ENCODE results near the gene LIN7B. TPM values are rescaled to one million over a fixed set of nuclear protein-coding genes. Genes with fewer than 3 reads are reported as not detected.
A peak's percentile ranks its signal among the peaks of the same experiment; 100 is the strongest.

LIN7B gene
- total and polyA plus RNA-seq, 9 of the 15 experiments (the other 6 are each of a cell fraction or from before 2014, with no cell fraction given): 0.89 to 15.7 (median 4.0) TPM

GRCh38 chr19:49155820-49156346 is 41.7 kb downstream of the LIN7B start (continued):
- TF ChIP-seq ATF3 (IDR thresholded peaks at IDR 0.05) (no peak), ATF3 (CRISPR knock-in tag; conservative IDR thresholded peaks at IDR 0.05) (no peak), SP1 (CRISPR knock-in tag; IDR thresholded peaks at IDR 0.05) (no peak), GABPB1 (CRISPR knock-in tag; IDR thresholded peaks at IDR 0.05) (0 out of 2 replicates have a peak, but pooled peaks have one; percentile 23), EGR1 (conservative IDR thresholded peaks at IDR 0.05) (no peak), HNRNPH1 (optimal IDR thresholded peaks at IDR 0.05; ENCODE audit: low read depth, low read length) (no peak), ELK3 (CRISPR knock-in tag; IDR thresholded peaks at IDR 0.05) (no peak), ZFPM2 (CRISPR knock-in tag; IDR thresholded peaks at IDR 0.05) (no peak), ZNF445 (CRISPR knock-in tag; IDR thresholded peaks at IDR 0.05; ENCODE audit: low read depth) (no peak), PHB2 (IDR thresholded peaks at IDR 0.05; ENCODE audit: low read depth) (0 out of 2 replicates have a peak, but pooled peaks have one; percentile 7), ZBTB5 (IDR thresholded peaks at IDR 0.05) (no peak), ZNF584 (CRISPR knock-in tag; IDR thresholded peaks at IDR 0.05; ENCODE audit: low read depth) (0 out of 2 replicates have a peak, but pooled peaks have one; percentile 29), CREBBP (IDR thresholded peaks at IDR 0.05; ENCODE audit: low read depth, low read length) (no peak), FOXK1 (CRISPR knock-in tag; IDR thresholded peaks at IDR 0.05; ENCODE audit: borderline replicate concordance) (no peak), NCOR1 (IDR thresholded peaks at IDR 0.05) (peak; percentile 51), MYBL2 (IDR thresholded peaks at IDR 0.05; ENCODE audit: low read depth) (no peak), MYBL2 (CRISPR knock-in tag; IDR thresholded peaks at IDR 0.05; ENCODE audit: borderline replicate concordance) (no peak), RBM17 (IDR thresholded peaks at IDR 0.05; ENCODE audit: borderline replicate concordance, low read depth, low read length) (no peak), ZNF436 (CRISPR knock-in tag; IDR thresholded peaks at IDR 0.05) (no peak), NR3C1 (CRISPR knock-in tag; IDR thresholded peaks at IDR 0.05) (no peak), RBM34 (IDR thresholded peaks at IDR 0.05; ENCODE audit: borderline replicate concordance, insufficient read depth, low read length) (no peak)
- TF ChIP-seq, protein P1, sequence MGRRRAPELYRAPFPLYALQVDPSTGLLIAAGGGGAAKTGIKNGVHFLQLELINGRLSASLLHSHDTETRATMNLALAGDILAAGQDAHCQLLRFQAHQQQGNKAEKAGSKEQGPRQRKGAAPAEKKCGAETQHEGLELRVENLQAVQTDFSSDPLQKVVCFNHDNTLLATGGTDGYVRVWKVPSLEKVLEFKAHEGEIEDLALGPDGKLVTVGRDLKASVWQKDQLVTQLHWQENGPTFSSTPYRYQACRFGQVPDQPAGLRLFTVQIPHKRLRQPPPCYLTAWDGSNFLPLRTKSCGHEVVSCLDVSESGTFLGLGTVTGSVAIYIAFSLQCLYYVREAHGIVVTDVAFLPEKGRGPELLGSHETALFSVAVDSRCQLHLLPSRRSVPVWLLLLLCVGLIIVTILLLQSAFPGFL (CRISPR knock-in tag; IDR thresholded peaks at IDR 0.05): no peak
- TF ChIP-seq, protein P2, sequence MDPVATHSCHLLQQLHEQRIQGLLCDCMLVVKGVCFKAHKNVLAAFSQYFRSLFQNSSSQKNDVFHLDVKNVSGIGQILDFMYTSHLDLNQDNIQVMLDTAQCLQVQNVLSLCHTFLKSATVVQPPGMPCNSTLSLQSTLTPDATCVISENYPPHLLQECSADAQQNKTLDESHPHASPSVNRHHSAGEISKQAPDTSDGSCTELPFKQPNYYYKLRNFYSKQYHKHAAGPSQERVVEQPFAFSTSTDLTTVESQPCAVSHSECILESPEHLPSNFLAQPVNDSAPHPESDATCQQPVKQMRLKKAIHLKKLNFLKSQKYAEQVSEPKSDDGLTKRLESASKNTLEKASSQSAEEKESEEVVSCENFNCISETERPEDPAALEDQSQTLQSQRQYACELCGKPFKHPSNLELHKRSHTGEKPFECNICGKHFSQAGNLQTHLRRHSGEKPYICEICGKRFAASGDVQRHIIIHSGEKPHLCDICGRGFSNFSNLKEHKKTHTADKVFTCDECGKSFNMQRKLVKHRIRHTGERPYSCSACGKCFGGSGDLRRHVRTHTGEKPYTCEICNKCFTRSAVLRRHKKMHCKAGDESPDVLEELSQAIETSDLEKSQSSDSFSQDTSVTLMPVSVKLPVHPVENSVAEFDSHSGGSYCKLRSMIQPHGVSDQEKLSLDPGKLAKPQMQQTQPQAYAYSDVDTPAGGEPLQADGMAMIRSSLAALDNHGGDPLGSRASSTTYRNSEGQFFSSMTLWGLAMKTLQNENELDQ (CRISPR knock-in tag; IDR thresholded peaks at IDR 0.05; ENCODE audit: borderline replicate concordance): no peak
